ES-I3 (cell line): ENCODE results near the gene SGO2.
"Not testable (repeated sequence)": the region's sequence is repeated elsewhere in the genome, so short reads cannot be mapped to it uniquely, and the experiment has no call there.

Source experiments
- H3K36me3 ChIP-seq: 2 replicates; pipeline ENCODE4 v1.6.1; 2013; ENCODE audit warnings: mild to moderate bottlenecking, low read length, control low read depth, moderate library complexity; ENCODE audit not compliant: insufficient read depth
- H3K4me1 ChIP-seq: 2 replicates; pipeline ENCODE4 v1.6.1; 2013; ENCODE audit warnings: mild to moderate bottlenecking, control low read depth, low read length; ENCODE audit not compliant: insufficient read depth
- H3K9ac ChIP-seq: 2 replicates; pipeline ENCODE4 v1.6.1; 2013; ENCODE audit warnings: low read depth, mild to moderate bottlenecking, low read length, moderate library complexity
- H3K9me3 ChIP-seq: 2 replicates; pipeline ENCODE4 v1.6.1; 2013; ENCODE audit warnings: mild to moderate bottlenecking, low read length, moderate library complexity; ENCODE audit not compliant: control insufficient read depth, insufficient read depth

The SGO2 gene

DNA sequence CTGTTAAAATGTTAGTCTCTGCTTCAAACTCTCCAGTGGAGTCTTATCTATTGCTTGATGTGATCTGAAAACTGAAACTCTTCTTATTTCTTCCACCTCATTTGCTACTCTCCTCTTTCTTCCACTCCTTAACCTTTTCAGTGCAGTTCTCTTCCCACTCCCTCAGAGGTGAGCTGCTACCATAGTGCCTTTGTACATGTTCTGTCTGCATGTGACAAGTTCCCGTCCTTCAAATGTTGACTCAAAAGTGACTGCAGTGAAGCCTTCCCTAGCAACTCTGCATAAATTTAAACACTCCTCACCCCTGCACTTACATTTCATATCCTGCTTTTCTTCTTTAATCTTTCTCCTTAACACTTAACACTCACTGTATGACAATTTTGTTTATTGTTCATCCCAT, 12.1 kb downstream of the SGO2 start:
- H3K9ac ChIP-seq, result no peak overlapping the region
- no peaks in the 10 kb centered on the region for H3K4me1 ChIP-seq
- H3K36me3 ChIP-seq, result peaks cover 2% of the 10 kb centered on the region; the same call in 1 of the 2 replicates
- H3K9me3 ChIP-seq, result no peaks in the 10 kb centered on the region

DNA sequence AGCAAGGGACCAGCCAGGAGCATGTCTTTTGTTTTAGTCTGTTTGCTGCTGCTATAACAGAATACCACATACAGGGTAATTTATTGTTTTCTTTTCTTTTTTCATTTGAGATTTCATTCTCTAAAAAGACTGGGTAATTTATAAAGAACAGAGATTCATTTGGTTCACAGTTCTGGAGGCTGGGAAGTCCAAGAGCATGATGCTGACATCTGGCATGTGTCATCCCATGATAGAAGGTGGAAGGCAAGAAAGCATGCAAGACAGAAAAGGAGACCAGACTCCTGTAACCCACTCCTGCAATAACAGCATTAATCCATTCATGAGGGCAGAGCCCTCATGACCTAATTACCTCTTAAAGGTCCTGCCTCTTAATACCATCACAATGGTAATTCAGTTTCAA, 14.8 kb downstream of the SGO2 start:
- no peaks in the 10 kb centered on the region for H3K4me1 ChIP-seq
- H3K36me3 ChIP-seq, result 0 out of 2 replicates have a peak, but pooled peaks cover 4% of the 10 kb centered on the region
- H3K9ac ChIP-seq, result no peak overlapping the region
- no peaks in the 10 kb centered on the region for H3K9me3 ChIP-seq

DNA sequence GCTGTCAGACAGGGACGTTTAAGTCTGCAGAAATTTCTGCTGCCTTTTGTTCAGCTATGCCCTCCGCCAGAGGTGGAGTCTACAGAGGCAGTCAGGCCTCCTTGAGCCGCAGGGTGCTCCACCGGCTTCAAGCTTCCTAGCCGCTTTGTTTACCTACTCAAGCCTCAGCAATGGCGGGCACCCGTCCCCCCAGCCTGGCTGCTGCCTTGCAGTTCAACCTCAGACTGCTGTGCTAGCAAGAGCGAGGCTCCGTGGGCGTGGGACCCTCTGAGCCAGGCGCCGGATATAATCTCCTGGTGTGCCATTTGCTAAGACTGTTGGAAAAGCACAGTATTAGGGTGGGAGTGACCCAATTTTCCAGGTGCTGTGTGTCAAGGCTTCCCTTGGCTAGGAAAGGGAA, 40.6 kb downstream of the SGO2 start:
- not testable (repeated sequence) for H3K36me3 ChIP-seq, H3K9ac ChIP-seq

DNA sequence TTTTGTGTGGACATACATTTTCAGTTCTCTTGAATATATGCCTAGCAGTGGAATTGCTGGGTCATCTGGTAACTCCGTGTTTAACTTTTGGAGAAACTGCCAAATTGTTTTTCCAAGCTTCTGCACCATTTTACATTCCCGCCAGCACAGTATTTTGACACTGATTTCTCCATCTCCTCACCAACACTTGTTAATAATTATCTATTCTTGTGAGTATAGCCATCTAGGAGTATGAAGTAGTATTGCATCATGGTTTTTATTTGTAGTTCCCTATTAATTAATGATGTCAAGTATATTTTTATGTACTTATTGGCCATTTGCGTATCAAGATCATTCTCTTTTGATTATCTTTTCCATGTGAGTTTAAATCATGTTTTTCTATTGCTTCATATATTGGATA, 41.9 kb downstream of the SGO2 start:
- Histone ChIP-seq H3K9ac (no peak overlapping the region), H3K9me3 (no peaks in the 10 kb centered on the region), H3K36me3 (no peaks in the 10 kb centered on the region), H3K4me1 (no peaks in the 10 kb centered on the region)

More for the DNA sequence above, 40.6 kb downstream of the SGO2 start:
- not testable (repeated sequence) for H3K4me1 ChIP-seq, H3K9me3 ChIP-seq

DNA sequence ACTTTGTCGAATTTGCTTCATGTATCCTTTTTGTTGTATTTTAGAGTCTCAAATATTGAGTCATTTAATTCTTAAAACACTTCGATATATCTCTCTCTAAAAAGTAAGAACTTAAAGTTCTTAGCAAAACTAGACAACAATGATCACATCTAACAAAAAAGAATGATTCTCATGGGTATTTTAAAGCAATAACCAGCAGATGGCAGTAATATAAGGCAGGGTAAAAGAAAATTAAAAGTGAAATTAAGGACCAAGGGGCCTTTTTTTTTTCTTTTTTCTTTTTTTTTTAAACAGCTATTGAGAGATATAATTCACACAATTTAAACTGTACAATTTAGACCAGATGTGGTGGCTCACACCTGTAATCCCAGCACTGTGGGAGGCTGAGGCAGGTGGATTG, 50.0 kb downstream of the SGO2 start:
- H3K36me3 ChIP-seq, result no peaks in the 10 kb centered on the region
- H3K4me1 ChIP-seq, result no peaks in the 10 kb centered on the region
- no peak overlapping the region for H3K9ac ChIP-seq
- no peaks in the 10 kb centered on the region for H3K9me3 ChIP-seq

DNA sequence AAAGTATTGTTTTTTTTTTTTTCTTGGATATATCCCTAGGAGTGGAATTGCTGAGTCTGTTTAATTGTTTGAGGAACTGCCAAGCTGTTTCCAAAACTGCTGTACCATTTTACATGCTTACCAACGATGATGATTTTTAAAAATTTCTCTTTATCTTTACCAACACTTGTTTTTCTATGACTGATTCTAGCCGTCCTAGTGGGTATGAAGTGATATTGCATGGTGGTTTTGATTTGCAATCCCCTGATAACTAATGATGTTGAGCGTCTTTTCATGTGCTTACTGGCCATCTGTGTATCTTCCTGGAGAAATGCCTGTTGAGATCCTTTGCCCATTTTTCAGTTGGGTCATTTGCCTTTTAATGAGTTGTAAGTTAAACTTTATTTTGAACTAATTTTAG, 51.0 kb downstream of the SGO2 start:
- Histone ChIP-seq H3K9me3 (no peaks in the 10 kb centered on the region), H3K4me1 (no peaks in the 10 kb centered on the region), H3K36me3 (no peaks in the 10 kb centered on the region), H3K9ac (no peak overlapping the region)

DNA sequence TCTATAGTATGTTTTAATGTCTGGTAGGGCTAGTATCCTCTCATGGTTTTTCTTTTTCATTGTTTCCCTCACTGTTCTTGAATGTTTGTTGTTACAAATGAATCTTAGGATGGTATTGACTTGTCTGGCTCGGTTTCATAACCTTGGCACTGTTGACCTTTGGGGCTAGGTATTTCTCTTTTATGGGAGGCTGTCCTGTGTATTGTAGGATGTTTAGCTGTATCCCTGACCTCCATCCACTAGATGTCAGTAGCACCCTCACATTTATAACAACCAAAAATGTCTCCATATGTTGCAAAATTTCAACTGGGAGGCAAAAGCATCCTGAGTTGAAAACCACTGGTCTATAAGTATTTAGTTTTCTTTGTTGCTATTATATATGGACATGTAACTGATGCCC, 52.8 kb downstream of the SGO2 start:
- no peaks in the 10 kb centered on the region for H3K36me3 ChIP-seq

DNA sequence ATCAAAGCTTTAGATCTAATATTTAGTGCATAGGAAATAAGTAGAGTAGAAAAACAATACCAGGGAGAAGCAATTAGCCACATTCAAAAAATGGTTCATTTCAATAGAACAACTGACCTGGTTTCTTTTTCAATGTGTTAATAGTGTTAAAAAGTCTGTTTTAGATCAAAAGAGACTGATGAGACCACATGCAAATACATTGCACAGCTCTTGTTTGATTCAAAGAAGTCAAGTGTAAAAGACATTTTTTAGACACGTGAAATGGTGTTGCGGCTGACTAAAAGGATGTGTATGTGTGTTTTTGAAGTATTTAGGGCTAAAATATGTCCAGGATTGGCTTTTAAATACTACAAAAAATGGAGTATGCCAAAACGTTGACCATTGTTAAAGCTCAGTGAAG, 58.6 kb downstream of the SGO2 start:
- Histone ChIP-seq H3K36me3 (no peaks in the 10 kb centered on the region), H3K9ac (no peak overlapping the region), H3K4me1 (no peaks in the 10 kb centered on the region), H3K9me3 (no peaks in the 10 kb centered on the region)

More for the DNA sequence above, 52.8 kb downstream of the SGO2 start:
- H3K9ac ChIP-seq, result no peak overlapping the region
- no peaks in the 10 kb centered on the region for H3K9me3 ChIP-seq
- H3K4me1 ChIP-seq, result no peaks in the 10 kb centered on the region

DNA sequence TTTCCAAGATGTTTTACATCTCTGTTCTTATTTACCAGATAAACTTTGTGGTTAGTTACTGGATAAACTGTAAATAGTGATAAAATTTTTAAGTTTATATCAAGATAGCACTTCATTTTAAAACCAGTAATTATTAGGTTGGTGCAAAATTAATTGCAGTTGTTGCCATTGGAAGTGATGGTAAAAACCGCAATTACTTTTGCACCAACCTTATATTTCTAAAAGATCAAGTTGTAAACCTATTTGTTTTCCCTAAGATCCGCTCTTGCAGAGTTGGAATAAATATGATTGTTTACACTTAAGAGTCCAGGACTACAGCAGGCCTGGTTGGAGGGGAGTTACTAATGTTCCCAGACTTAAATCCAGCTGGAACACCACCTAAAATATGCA, 59.3 kb downstream of the SGO2 start:
- Histone ChIP-seq H3K9ac (peak overlapping the region; percentile 66), H3K9me3 (no peaks in the 10 kb centered on the region), H3K36me3 (no peaks in the 10 kb centered on the region), H3K4me1 (no peaks in the 10 kb centered on the region)

DNA sequence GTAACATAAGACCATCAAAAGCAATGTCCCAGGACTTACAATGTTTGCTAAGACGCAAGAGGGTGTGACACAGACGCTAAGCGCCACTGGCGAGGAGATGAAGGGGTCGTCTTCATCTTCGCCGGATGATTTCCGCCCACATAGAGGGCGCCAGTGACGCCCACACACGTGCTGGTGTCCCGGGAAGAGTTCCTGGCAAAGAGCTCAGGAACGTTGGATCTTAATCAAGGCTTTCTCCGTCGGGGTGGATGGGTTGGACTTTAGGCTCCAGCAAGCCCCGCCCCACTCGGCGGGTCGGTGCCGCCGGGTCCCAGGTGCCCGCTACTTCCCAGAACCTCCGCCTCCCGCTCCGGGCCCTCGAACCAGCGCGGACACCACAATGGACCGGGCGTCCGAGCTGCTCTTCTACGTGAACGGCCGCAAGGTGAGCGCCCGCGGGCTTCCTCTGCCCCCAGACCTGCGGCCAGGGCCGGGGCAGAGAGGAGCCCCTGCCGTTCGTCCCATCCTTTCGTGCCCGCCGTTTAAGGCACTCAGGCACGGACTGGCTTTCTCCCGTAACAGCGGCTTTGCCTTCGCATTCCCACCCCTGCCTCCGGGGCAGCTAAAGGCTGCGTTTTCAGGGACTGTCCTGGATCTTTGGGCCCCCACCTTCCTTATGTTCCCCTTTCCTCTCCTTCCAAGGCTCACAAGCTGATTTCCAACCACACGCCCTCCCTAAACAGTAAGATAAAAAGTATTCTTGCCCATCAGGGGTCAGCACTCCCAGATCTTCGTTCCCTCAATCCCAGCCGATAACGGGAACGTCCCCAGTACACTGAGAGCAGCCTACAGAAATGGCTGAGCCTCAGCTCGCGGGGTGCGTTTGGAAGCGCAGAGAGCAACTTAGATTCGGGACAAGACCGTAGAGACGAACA, 60.0 kb downstream of the SGO2 start, which contains the start of gene AOX1:
AOX1 (plus strand) TSS at position 285 of the 914 bp plus-strand sequence; CDS start at position 380, 95 bp downstream.
- peak within 1 kb of the TSS; percentile 66 for H3K9ac ChIP-seq
- no peaks in the 10 kb centered on the region for H3K36me3 ChIP-seq
- H3K4me1 ChIP-seq, result no peaks in the 10 kb centered on the region
- H3K9me3 ChIP-seq, result no peaks in the 10 kb centered on the region

DNA sequence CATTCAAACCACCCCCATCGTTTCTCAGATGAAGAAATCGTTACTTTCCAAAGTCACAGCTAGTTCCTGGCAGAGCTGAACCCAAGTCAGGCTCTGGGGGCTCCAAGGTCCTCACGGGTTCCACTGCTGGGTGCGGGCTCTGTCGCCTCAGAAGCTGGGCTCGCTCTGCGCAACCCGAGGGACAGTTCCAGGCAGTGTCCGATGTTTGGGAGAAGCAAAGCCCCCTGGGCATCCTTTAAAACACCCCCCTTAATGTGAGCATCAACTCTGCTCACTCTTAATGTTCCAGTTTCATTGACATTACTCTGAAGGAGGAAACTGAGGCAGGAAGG, 60.6 kb downstream of the SGO2 start:
- Histone ChIP-seq H3K36me3 (no peaks in the 10 kb centered on the region), H3K9me3 (no peaks in the 10 kb centered on the region), H3K9ac (peak overlapping the region; percentile 66; the same call in 1 of the 2 replicates), H3K4me1 (no peaks in the 10 kb centered on the region)

DNA sequence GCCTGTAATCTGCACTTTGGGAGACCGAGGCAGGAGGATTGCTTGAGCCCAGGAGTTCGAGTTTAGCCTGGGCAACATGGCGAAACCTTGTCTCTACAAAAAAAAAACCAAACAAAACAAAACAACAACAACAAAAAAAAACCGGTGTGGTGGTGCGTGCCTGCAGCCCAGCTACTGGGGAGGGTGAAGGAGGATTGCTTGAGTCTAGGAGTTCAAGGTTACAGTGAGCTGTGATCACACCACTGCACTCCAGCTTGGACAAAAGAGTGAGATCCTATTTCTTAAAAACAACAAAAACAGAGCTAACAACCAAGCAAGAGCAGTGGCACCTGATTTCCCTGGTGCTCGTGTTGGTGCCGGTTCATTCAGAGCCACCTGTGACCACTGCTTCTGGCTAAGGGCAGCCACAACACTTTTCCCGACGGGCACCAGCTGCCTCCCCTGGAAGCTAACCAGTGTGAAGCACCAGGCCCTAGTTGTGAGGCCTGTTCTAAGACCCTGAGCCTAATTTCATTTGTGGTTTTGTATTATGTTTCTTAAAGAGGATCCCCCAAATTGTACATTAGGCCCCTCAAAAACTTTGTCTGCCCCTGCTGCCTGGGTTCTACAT, 61.1 kb downstream of the SGO2 start:
- Histone ChIP-seq H3K9me3 (no peaks in the 10 kb centered on the region), H3K4me1 (no peaks in the 10 kb centered on the region), H3K36me3 (no peaks in the 10 kb centered on the region), H3K9ac (peak overlapping the region; percentile 66; the same call in 1 of the 2 replicates)

DNA sequence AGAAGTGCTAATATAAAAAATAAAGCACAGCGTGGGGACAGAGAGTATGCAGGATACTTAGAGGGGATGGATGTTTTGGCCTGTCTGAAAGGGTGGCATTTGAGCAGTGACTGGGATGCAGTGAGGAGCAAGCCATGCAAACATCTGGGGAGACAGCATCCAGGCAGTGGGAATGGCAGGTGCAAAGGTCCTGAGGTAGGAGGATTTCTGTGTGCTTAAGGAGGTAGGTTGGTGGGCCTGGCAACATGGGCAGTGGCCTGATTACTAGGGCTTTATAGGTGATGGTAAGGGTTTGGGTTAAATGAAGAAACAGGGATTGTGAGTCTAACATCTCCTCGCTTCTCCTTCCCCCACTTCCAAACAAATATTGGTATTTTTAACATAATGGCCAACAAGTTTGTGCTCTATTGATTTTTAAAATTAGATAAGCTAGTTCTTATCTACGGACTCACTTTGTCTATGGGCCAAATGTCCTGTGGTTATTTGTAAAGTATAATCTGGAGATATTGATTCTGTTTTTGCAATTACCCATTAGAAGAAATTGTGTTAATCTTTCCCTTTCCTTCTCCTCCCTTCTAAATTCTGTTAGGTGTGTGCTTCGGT, 62.2 kb downstream of the SGO2 start:
- Histone ChIP-seq H3K9me3 (no peaks in the 10 kb centered on the region), H3K4me1 (no peaks in the 10 kb centered on the region), H3K36me3 (no peaks in the 10 kb centered on the region), H3K9ac (no peak overlapping the region)

DNA sequence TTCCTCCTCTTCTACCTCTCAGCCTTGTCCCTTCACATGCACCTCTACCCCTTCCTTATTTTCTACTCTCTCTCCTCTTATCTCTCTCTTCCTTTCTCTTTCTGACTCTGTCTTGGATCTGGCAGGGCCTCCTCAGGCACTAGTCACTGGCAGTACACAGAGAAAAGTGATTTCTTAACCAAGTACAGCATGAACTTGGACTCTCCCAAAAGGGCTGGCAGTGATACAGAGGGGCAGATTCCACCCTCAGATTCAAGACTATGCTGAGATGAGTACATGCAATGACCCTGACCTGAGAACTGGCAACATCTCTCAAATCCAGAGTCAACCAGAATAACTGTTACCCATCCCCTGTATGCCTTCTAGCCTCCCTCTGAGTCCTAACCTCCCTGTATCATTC, 64.1 kb downstream of the SGO2 start:
- Histone ChIP-seq H3K9ac (no peak overlapping the region), H3K4me1 (no peaks in the 10 kb centered on the region), H3K36me3 (no peaks in the 10 kb centered on the region), H3K9me3 (no peaks in the 10 kb centered on the region)

DNA sequence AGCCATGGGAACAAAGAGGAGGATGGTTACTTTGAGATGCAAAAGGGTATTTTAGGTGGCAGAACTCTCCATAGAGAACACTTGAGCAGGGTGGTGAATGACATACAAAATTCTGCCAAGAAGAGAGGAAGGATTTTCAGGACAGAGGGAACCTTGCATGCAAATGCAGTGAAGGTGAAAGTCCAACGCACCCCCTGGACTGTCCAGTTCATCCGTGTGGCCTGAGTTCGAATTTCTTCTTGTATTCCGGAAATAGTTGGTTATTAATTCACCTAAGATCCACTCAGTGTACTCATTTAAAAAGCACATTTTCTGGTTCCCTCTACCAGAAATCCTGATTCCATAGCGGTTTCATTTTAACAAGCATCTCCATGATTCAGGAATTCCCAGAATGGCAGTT, 65.3 kb downstream of the SGO2 start:
- no peaks in the 10 kb centered on the region for H3K9me3 ChIP-seq
- no peaks in the 10 kb centered on the region for H3K4me1 ChIP-seq
- H3K36me3 ChIP-seq, result no peaks in the 10 kb centered on the region
- H3K9ac ChIP-seq, result no peak overlapping the region
